ENCODE results near the gene COQ3. TPM values are rescaled to one million over a fixed set of nuclear protein-coding genes. Genes with fewer than 3 reads are reported as not detected.

COQ3 gene
- polyA plus RNA-seq, 3 donors from 2014 or later: 3.2 to 9.9 (median 4.6) TPM

DNA sequence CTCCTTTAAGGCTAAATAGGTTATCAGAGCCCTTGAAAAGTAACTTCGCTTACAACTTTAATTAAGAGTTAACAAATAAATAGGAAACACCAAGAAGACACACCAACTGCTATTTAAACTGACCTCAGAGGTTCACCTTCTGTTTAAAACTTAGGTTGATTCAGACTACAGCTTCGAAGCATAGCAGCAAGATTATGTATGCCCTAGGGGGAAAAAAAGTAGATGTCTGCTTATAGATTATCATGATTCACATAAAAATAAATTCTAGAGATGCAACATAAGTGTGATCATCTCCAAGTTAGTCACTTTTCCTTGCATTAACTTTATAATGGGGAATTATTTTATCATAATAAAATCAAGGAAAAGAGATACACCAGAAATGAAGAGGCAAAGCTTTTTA lies 22.2 kb upstream of the COQ3 start:
- H3K36me3 Mint-ChIP-seq: peaks cover 3 to 8% (median 6%) of the 10 kb centered on the region in 3 donors
- H3K4me1 Mint-ChIP-seq: peaks cover 65 to 87% of the 10 kb centered on the region in 2 donors
- H3K4me3 Mint-ChIP-seq: peak overlapping the region in 2 of 5 donors; percentile 0 to 30
- H3K27ac Mint-ChIP-seq: peak overlapping the region in 1 of 6 donors; percentile 62
- no peaks in the 10 kb centered on the region for H3K9me3 Mint-ChIP-seq
- DNase-seq: no peak
- H3K27me3 Mint-ChIP-seq (ENCODE audit: low read depth in 3 of 3): no peaks in the 10 kb centered on the region

DNA sequence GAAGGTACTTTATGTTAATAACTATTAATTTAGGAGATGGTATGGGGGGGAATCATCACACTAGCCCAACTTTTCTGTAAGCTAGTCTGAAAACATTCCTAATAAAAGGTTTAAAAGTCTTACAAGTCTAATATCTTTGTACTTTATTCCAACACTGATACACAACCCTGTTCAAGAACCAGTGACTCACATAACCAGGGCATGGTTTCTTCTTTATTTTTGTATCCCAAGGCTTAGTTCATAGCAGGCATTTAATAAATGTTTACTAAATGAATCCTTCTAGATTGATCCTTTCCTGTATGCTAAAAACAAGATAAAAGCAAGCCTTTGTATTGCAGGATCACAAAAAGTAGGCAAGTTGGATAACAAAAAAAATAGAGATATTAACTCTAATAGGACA lies 21.5 kb upstream of the COQ3 start:
- Mint-ChIP-seq H3K27ac (peak overlapping the region in 2 of 6 donors; percentile 18 to 25), H3K9me3 (no peaks in the 10 kb centered on the region), H3K4me3 (no peak overlapping the region), H3K36me3 (peaks cover 3 to 13% (median 10%) of the 10 kb centered on the region in 3 donors), H3K27me3 (ENCODE audit: low read depth in 3 of 3) (no peaks in the 10 kb centered on the region), H3K4me1 (peaks cover 61 to 87% of the 10 kb centered on the region in 2 donors)
- DNase-seq: no peak

GRCh38 chr6:99412065-99412464 lies 18.1 kb upstream of the COQ3 start:
- peak overlapping the region in 1 of 6 donors; percentile 17 for H3K27ac Mint-ChIP-seq
- peaks cover 15 to 28% (median 23%) of the 10 kb centered on the region in 3 donors for H3K36me3 Mint-ChIP-seq
- no peak overlapping the region for H3K4me3 Mint-ChIP-seq
- peaks cover 0 to 1% (median 0%) of the 10 kb centered on the region in 3 donors for H3K27me3 Mint-ChIP-seq (ENCODE audit: low read depth in 3 of 3)
- H3K4me1 Mint-ChIP-seq: peaks cover 42 to 78% of the 10 kb centered on the region in 2 donors
- H3K9me3 Mint-ChIP-seq: no peaks in the 10 kb centered on the region
- DNase-seq: no peak

GRCh38 chr6:99409672-99410071 lies 15.7 kb upstream of the COQ3 start:
- H3K36me3 Mint-ChIP-seq: peaks cover 25 to 40% (median 33%) of the 10 kb centered on the region in 3 donors

GRCh38 chr6:99407076-99407475 lies 13.1 kb upstream of the COQ3 start:
- H3K9me3 Mint-ChIP-seq: no peaks in the 10 kb centered on the region
- H3K36me3 Mint-ChIP-seq: peaks cover 30 to 56% (median 48%) of the 10 kb centered on the region in 3 donors
- H3K27ac Mint-ChIP-seq: no peak overlapping the region
- DNase-seq: no peak
- H3K4me1 Mint-ChIP-seq: peaks cover 9 to 30% of the 10 kb centered on the region in 2 donors
- peaks cover 0 to 1% (median 0%) of the 10 kb centered on the region in 3 donors for H3K27me3 Mint-ChIP-seq (ENCODE audit: low read depth in 3 of 3)
- no peak overlapping the region for H3K4me3 Mint-ChIP-seq

More at GRCh38 chr6:99409672-99410071, 15.7 kb upstream of the COQ3 start:
- Mint-ChIP-seq H3K4me1 (peaks cover 25 to 56% of the 10 kb centered on the region in 2 donors), H3K27ac (no peak overlapping the region), H3K4me3 (no peak overlapping the region), H3K9me3 (no peaks in the 10 kb centered on the region), H3K27me3 (ENCODE audit: low read depth in 3 of 3) (peaks cover 0 to 1% (median 0%) of the 10 kb centered on the region in 3 donors)
- no peak for DNase-seq

DNA sequence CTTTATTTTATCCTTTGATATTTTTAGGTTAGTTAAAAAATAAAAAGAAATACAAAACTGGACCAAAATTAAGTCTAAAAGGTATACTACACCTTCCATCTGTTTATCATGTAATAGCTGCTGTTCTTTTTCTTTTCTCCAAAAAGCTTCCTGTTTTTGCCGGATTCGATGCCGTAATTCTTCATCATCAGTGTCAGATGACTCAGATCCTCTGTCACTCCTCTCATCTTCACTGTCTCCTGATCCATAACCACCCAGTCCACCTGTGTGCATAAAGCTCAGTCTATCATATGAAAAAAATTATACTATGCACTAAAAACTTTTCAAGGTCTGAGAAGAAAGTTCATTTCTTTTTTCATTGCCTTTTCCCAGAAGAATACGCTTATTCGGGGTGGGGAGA lies 8.5 kb upstream of the COQ3 start:
- Mint-ChIP-seq H3K36me3 (peaks cover 37 to 53% (median 49%) of the 10 kb centered on the region in 3 donors), H3K9me3 (no peaks in the 10 kb centered on the region), H3K4me1 (peaks cover 1 to 2% of the 10 kb centered on the region in 2 donors), H3K4me3 (no peak overlapping the region), H3K27me3 (ENCODE audit: low read depth in 3 of 3) (peaks cover 0 to 1% (median 0%) of the 10 kb centered on the region in 3 donors), H3K27ac (no peak overlapping the region)
- DNase-seq: no peak

- Mint-ChIP-seq H3K36me3 (peaks cover 18 to 21% (median 19%) of the 10 kb centered on the region in 3 donors), H3K9me3 (no peaks in the 10 kb centered on the region), H3K27me3 (ENCODE audit: low read depth in 3 of 3) (peaks cover 2 to 6% (median 5%) of the 10 kb centered on the region in 3 donors), H3K4me1 (peaks cover 13 to 21% of the 10 kb centered on the region in 2 donors), H3K27ac (no peak overlapping the region), H3K4me3 (peak overlapping the region in 1 of 5 donors; percentile 6)
- DNase-seq: no peak
Observed at GRCh38 chr6:99397287-99397686, 3.3 kb upstream of the COQ3 start.

GRCh38 chr6:99393366-99393697 lies 663 bp downstream of the COQ3 start:
- H3K27ac Mint-ChIP-seq: peak overlapping the region; percentile 80 to 94 (median 88)
- H3K4me3 Mint-ChIP-seq: peak overlapping the region; percentile 92 to 99 (median 96)
- no peaks in the 10 kb centered on the region for H3K9me3 Mint-ChIP-seq
- H3K36me3 Mint-ChIP-seq: peaks cover 0 to 4% (median 0%) of the 10 kb centered on the region in 3 donors
- peaks cover 13 to 21% of the 10 kb centered on the region in 2 donors for H3K4me1 Mint-ChIP-seq
- no peak for DNase-seq
- peaks cover 2 to 5% (median 4%) of the 10 kb centered on the region in 3 donors for H3K27me3 Mint-ChIP-seq (ENCODE audit: low read depth in 3 of 3)

DNA sequence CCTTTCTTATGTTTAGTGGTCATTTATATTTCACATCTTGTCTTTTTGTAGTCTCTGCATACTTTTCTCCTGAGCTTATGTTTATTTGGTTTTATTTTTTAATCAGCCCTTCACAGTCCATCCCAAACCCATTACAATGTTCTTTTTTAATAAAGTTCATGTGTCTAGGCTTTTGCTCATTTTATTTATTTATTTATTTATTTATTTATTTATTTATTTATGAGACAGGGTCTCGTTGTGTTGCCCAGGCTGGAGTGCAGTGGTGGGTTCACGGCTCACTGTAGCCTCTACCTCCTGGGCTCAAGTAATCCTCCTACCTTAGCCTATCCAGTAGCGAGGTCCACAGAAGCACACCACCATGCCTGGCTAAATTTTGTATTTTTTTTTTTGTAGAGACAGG lies 3.1 kb downstream of the COQ3 start:
- Mint-ChIP-seq H3K36me3 (peaks cover 0 to 4% (median 0%) of the 10 kb centered on the region in 3 donors), H3K9me3 (no peaks in the 10 kb centered on the region), H3K27ac (no peak overlapping the region), H3K4me1 (peaks cover 13 to 21% of the 10 kb centered on the region in 2 donors), H3K4me3 (no peak overlapping the region), H3K27me3 (ENCODE audit: low read depth in 3 of 3) (peaks cover 2 to 5% (median 4%) of the 10 kb centered on the region in 3 donors)
- DNase-seq: no peak

GRCh38 chr6:99384507-99384906 lies 9.5 kb downstream of the COQ3 start:
- Mint-ChIP-seq H3K9me3 (no peaks in the 10 kb centered on the region), H3K4me1 (no peaks in the 10 kb centered on the region), H3K36me3 (peaks cover 3 to 4% (median 4%) of the 10 kb centered on the region in 3 donors), H3K4me3 (no peak overlapping the region), H3K27ac (no peak overlapping the region), H3K27me3 (ENCODE audit: low read depth in 3 of 3) (peaks cover 0 to 2% (median 0%) of the 10 kb centered on the region in 3 donors)
- DNase-seq: no peak

DNA sequence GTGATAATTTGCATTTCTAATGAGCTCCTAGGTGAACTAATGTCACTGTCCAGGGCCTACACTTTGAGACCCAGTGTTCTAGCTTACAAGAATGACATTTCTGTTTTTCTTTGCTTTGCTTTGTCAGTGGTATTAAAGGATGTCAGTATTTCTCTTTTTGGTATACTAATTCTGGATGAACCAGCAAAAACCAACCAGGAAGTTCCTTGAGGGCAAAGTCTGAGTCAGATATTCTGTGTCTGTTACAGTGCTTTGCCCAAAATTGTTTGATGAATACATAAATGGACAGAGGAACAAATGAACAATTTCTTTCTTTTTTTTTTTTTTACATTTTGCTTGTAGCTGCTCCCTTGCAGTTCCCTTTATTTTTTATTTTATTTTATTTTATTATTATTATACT lies 15.4 kb downstream of the COQ3 start:
- Mint-ChIP-seq H3K36me3 (peaks cover 4 to 11% (median 6%) of the 10 kb centered on the region in 3 donors), H3K27ac (no peak overlapping the region), H3K4me3 (no peak overlapping the region), H3K27me3 (ENCODE audit: low read depth in 3 of 3) (no peaks in the 10 kb centered on the region), H3K4me1 (no peaks in the 10 kb centered on the region), H3K9me3 (no peaks in the 10 kb centered on the region)
- DNase-seq: no peak

- no peak for DNase-seq
- no peaks in the 10 kb centered on the region for H3K4me1 Mint-ChIP-seq
- no peak overlapping the region for H3K4me3 Mint-ChIP-seq
- no peak overlapping the region for H3K27ac Mint-ChIP-seq
- peaks cover 0 to 3% (median 0%) of the 10 kb centered on the region in 3 donors for H3K27me3 Mint-ChIP-seq (ENCODE audit: low read depth in 3 of 3)
- H3K36me3 Mint-ChIP-seq: peaks cover 0 to 11% (median 9%) of the 10 kb centered on the region in 3 donors
- no peaks in the 10 kb centered on the region for H3K9me3 Mint-ChIP-seq
Observed at GRCh38 chr6:99369533-99369932, 24.5 kb downstream of the COQ3 start.

DNA sequence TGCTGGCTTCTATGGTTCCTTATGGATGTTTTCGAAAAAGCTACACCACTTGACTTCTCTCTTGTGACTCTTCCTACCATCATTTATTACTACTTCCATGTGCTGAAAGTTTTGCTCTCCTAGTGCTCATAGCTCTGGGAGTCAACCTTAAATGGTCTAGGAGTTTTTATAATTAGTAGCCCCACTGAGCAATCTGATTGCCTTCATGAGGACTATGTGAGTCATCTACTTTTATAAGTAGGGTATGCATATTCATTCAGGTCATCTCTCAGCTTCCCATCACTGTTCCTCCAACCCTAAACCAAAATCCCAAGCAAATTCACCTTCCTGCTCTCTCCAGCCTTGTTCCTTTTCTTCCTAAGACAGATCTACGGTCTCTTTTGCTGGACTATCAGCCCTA lies 27.1 kb downstream of the COQ3 start:
- peaks cover 0 to 3% (median 2%) of the 10 kb centered on the region in 3 donors for H3K27me3 Mint-ChIP-seq (ENCODE audit: low read depth in 3 of 3)
- DNase-seq: no peak
- no peaks in the 10 kb centered on the region for H3K9me3 Mint-ChIP-seq
- no peak overlapping the region for H3K27ac Mint-ChIP-seq
- H3K36me3 Mint-ChIP-seq: peaks cover 0 to 9% (median 5%) of the 10 kb centered on the region in 3 donors
- H3K4me1 Mint-ChIP-seq: no peaks in the 10 kb centered on the region
- H3K4me3 Mint-ChIP-seq: no peak overlapping the region

- Mint-ChIP-seq H3K9me3 (no peaks in the 10 kb centered on the region), H3K36me3 (no peaks in the 10 kb centered on the region), H3K4me1 (no peaks in the 10 kb centered on the region), H3K27ac (no peak overlapping the region), H3K4me3 (no peak overlapping the region), H3K27me3 (ENCODE audit: low read depth in 3 of 3) (peaks cover 2 to 8% (median 5%) of the 10 kb centered on the region in 3 donors)
- DNase-seq: no peak
Observed at GRCh38 chr6:99364026-99364425, 30.0 kb downstream of the COQ3 start.

GRCh38 chr6:99362678-99363268 lies 31.2 kb downstream of the COQ3 start:
- no peak overlapping the region for H3K4me3 Mint-ChIP-seq
- no peak overlapping the region for H3K27ac Mint-ChIP-seq
- H3K27me3 Mint-ChIP-seq (ENCODE audit: low read depth in 3 of 3): peaks cover 0 to 8% (median 5%) of the 10 kb centered on the region in 3 donors
- H3K36me3 Mint-ChIP-seq: no peaks in the 10 kb centered on the region
- no peak for DNase-seq
- no peaks in the 10 kb centered on the region for H3K4me1 Mint-ChIP-seq
- no peaks in the 10 kb centered on the region for H3K9me3 Mint-ChIP-seq
